Adrenal gland (tissue), 5 donors: Measurements from ENCODE around the gene UBE3C.

Source experiments
- CTCF ChIP-seq, 6 experiments: fragments of 450-650 bp in 4 of 6; fragments of 200-600 bp in 2 of 6; sonication (generic) in 1 of 6; IDR thresholded peaks; 1 replicate in 5 of 6; 2 replicates in 1 of 6; pipeline versions ENCODE4 v1.5.1 to v1.8.0; 2016 to 2021; ENCODE audit warnings: antibody characterized with exemption in 6 of 6, mild to moderate bottlenecking in 2 of 6, moderate library complexity in 1 of 6
- POLR2A ChIP-seq, 2 donors: fragments of 450-650 bp; IDR thresholded peaks; one replicate each; pipeline ENCODE4 v1.6.1; 2017; ENCODE audit warnings: antibody characterized with exemption in 2 of 2, mild to moderate bottlenecking in 2 of 2, moderate library complexity in 1 of 2
- donor health status: DM: no; HTN: no; CAD: no.

GRCh38 chr7:157126921-157127320, 11.8 kb upstream of the UBE3C start:
- no peak for TF ChIP-seq CTCF (IDR thresholded peaks at IDR 0.05)
- TF ChIP-seq POLR2A (IDR thresholded peaks at IDR 0.05) = no peak
